ENCODE measurements around the gene PXYLP1.

- TF ChIP-seq, protein P1, sequence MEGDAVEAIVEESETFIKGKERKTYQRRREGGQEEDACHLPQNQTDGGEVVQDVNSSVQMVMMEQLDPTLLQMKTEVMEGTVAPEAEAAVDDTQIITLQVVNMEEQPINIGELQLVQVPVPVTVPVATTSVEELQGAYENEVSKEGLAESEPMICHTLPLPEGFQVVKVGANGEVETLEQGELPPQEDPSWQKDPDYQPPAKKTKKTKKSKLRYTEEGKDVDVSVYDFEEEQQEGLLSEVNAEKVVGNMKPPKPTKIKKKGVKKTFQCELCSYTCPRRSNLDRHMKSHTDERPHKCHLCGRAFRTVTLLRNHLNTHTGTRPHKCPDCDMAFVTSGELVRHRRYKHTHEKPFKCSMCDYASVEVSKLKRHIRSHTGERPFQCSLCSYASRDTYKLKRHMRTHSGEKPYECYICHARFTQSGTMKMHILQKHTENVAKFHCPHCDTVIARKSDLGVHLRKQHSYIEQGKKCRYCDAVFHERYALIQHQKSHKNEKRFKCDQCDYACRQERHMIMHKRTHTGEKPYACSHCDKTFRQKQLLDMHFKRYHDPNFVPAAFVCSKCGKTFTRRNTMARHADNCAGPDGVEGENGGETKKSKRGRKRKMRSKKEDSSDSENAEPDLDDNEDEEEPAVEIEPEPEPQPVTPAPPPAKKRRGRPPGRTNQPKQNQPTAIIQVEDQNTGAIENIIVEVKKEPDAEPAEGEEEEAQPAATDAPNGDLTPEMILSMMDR (IDR thresholded peaks at IDR 0.05; ENCODE audit: control extremely low read depth in 1 of 3, insufficient read depth in 1 of 3, low read depth in 1 of 3, low read length in 3 of 3) = no peak
- TF ChIP-seq CREB1 (IDR thresholded peaks at IDR 0.05) (no peak), TBP (IDR thresholded peaks at IDR 0.05; ENCODE audit: low read depth, low read length) (no peak), CEBPB (IDR thresholded peaks at IDR 0.05; ENCODE audit: low read depth, low read length) (no peak), POLR2AphosphoS5 (IDR thresholded peaks at IDR 0.05; ENCODE audit: low read depth, low read length) (no peak), SIN3A (conservative IDR thresholded peaks at IDR 0.05 in 1 of 2, IDR thresholded peaks at IDR 0.05 in 1 of 2; ENCODE audit: low read depth in 1 of 2, low read length in 2 of 2) (no peak), USF2 (IDR thresholded peaks at IDR 0.05; ENCODE audit: low read length) (no peak), RFX5 (IDR thresholded peaks at IDR 0.05; ENCODE audit: borderline replicate concordance, low read depth, low read length) (no peak), HDAC6 (IDR thresholded peaks at IDR 0.05; ENCODE audit: low read depth, low read length) (no peak), ATF2 (IDR thresholded peaks at IDR 0.05; ENCODE audit: low read length) (no peak), EGR1 (IDR thresholded peaks at IDR 0.05; ENCODE audit: borderline replicate concordance, low read depth, low read length) (no peak)
Measured at GRCh38 chr3:141292356-141293058, 60.9 kb downstream of the PXYLP1 start.
